HG03378 (cell line): ENCODE data around the gene FBXW10.
"Not testable (repeated sequence)": the region's sequence is repeated elsewhere in the genome, so short reads cannot be mapped to it uniquely, and the experiment has no call there.

Source experiments
- ATAC-seq: cut with Tn5 transposase; IDR thresholded peaks from one replicate; pipeline ENCODE4 v1.9.1; 2021; ENCODE audit warnings: mild to moderate bottlenecking, moderate library complexity; ENCODE audit not compliant: unreplicated experiment

Gene FBXW10

DNA sequence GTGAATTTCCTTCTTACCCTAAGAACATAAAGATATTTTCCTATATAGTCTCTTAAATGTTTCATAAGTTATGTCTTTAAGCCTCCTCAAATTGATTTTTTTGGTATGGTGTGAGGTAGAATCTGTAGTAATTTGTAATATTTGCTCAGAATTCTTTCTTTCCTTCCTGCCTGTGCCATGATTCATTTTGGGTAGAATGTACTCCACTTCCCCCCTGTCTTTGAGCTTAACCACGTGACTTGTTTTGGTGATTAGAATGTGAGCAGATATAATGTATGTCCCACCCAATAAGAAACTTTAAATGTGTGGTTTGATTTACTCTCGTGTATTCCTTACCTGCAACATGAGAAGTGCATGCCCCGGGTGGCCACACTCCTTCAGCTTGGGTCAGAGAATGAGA is 77.6 kb downstream of the FBXW10 start:
- not testable (repeated sequence) for ATAC-seq

DNA sequence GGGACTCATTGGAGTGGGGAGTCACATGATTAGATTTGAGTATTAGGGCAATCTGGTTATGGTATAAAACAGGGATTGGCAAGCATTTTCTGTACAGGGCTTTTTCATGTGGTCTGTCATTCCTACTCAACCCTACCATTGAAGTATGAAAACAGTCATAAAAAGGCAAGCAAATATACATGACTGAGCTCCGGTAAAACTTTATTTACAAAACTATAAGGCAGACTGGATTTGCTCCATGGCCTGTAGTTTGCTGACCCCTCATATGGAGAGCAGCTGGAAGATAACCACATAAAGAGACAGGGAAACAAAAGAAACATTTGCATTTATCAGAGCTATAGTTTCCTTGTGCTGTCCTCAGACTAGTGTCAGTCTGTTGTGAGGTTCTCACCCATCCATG is 83.8 kb downstream of the FBXW10 start:
- not testable (repeated sequence) for ATAC-seq
